ENCODE data around the gene PDS5A.
"Not testable (repeated sequence)": the region's sequence is repeated elsewhere in the genome, so short reads cannot be mapped to it uniquely, and the experiment has no call there.

The PDS5A gene

GRCh38 chr4:39852636-39853035 lies 125.1 kb downstream of the PDS5A start:
- no peaks in the 10 kb centered on the region for H3K4me1 ChIP-seq (ENCODE audit: insufficient read depth, poor library complexity, severe bottlenecking)
- no peak overlapping the region for H3K4me3 ChIP-seq (ENCODE audit: severe bottlenecking)
- H3K36me3 ChIP-seq (ENCODE audit: low read depth) = peaks cover 81% of the 10 kb centered on the region
- ATAC-seq (ENCODE audit: low read depth) (no peak), DNase-seq (ENCODE audit: low spot score) (no peak)
- no peak for TF ChIP-seq CTCF (IDR thresholded peaks at IDR 0.05; ENCODE audit: poor library complexity, severe bottlenecking)
- H3K27me3 ChIP-seq (ENCODE audit: insufficient read depth, poor library complexity, severe bottlenecking) = no peaks in the 10 kb centered on the region
- H3K27ac ChIP-seq (ENCODE audit: poor library complexity, severe bottlenecking) = no peak overlapping the region
- peaks cover 8% of the 10 kb centered on the region for H3K9me3 ChIP-seq (ENCODE audit: severe bottlenecking)

GRCh38 chr4:39850727-39851126 lies 127.0 kb downstream of the PDS5A start:
- Histone ChIP-seq H3K4me1 (ENCODE audit: insufficient read depth, poor library complexity, severe bottlenecking) (no peaks in the 10 kb centered on the region), H3K36me3 (ENCODE audit: low read depth) (peaks cover 80% of the 10 kb centered on the region), H3K27me3 (ENCODE audit: insufficient read depth, poor library complexity, severe bottlenecking) (no peaks in the 10 kb centered on the region), H3K9me3 (ENCODE audit: severe bottlenecking) (no peaks in the 10 kb centered on the region), H3K4me3 (ENCODE audit: severe bottlenecking) (no peak overlapping the region), H3K27ac (ENCODE audit: poor library complexity, severe bottlenecking) (no peak overlapping the region)
- TF ChIP-seq CTCF (IDR thresholded peaks at IDR 0.05; ENCODE audit: poor library complexity, severe bottlenecking) = no peak
- ATAC-seq (ENCODE audit: low read depth) (no peak), DNase-seq (ENCODE audit: low spot score) (no peak)

- no peaks in the 10 kb centered on the region for H3K4me1 ChIP-seq (ENCODE audit: insufficient read depth, poor library complexity, severe bottlenecking)
- no peak for TF ChIP-seq CTCF (IDR thresholded peaks at IDR 0.05; ENCODE audit: poor library complexity, severe bottlenecking)
- H3K4me3 ChIP-seq (ENCODE audit: severe bottlenecking) = no peak overlapping the region
- H3K27me3 ChIP-seq (ENCODE audit: insufficient read depth, poor library complexity, severe bottlenecking) = no peaks in the 10 kb centered on the region
- no peak overlapping the region for H3K27ac ChIP-seq (ENCODE audit: poor library complexity, severe bottlenecking)
- H3K9me3 ChIP-seq (ENCODE audit: severe bottlenecking) = no peaks in the 10 kb centered on the region
- ATAC-seq (ENCODE audit: low read depth) (no peak), DNase-seq (ENCODE audit: low spot score) (no peak)
- H3K36me3 ChIP-seq (ENCODE audit: low read depth) = peaks cover 88% of the 10 kb centered on the region
Observed at GRCh38 chr4:39846705-39847104, 131.0 kb downstream of the PDS5A start.

GRCh38 chr4:39846120-39846519 lies 131.6 kb downstream of the PDS5A start:
- Histone ChIP-seq H3K9me3 (ENCODE audit: severe bottlenecking) (no peaks in the 10 kb centered on the region), H3K27me3 (ENCODE audit: insufficient read depth, poor library complexity, severe bottlenecking) (no peaks in the 10 kb centered on the region), H3K4me1 (ENCODE audit: insufficient read depth, poor library complexity, severe bottlenecking) (no peaks in the 10 kb centered on the region), H3K4me3 (ENCODE audit: severe bottlenecking) (no peak overlapping the region), H3K36me3 (ENCODE audit: low read depth) (peaks cover 89% of the 10 kb centered on the region), H3K27ac (ENCODE audit: poor library complexity, severe bottlenecking) (no peak overlapping the region)
- no peak for TF ChIP-seq CTCF (IDR thresholded peaks at IDR 0.05; ENCODE audit: poor library complexity, severe bottlenecking)
- no peak for ATAC-seq (ENCODE audit: low read depth)
- DNase-seq (ENCODE audit: low spot score) = no peak

GRCh38 chr4:39841894-39842293 lies 135.8 kb downstream of the PDS5A start:
- TF ChIP-seq CTCF (IDR thresholded peaks at IDR 0.05; ENCODE audit: poor library complexity, severe bottlenecking) = no peak

GRCh38 chr4:39840516-39840915 lies 137.2 kb downstream of the PDS5A start:
- not testable (repeated sequence) for H3K4me3 ChIP-seq (ENCODE audit: severe bottlenecking); H3K9me3 ChIP-seq (ENCODE audit: severe bottlenecking); H3K4me1 ChIP-seq (ENCODE audit: insufficient read depth, poor library complexity, severe bottlenecking); ATAC-seq (ENCODE audit: low read depth); H3K27ac ChIP-seq (ENCODE audit: poor library complexity, severe bottlenecking); DNase-seq (ENCODE audit: low spot score); H3K27me3 ChIP-seq (ENCODE audit: insufficient read depth, poor library complexity, severe bottlenecking)
- peaks cover 92% of the 10 kb centered on the region for H3K36me3 ChIP-seq (ENCODE audit: low read depth)

More at GRCh38 chr4:39841894-39842293, 135.8 kb downstream of the PDS5A start:
- no peaks in the 10 kb centered on the region for H3K4me1 ChIP-seq (ENCODE audit: insufficient read depth, poor library complexity, severe bottlenecking)
- no peak overlapping the region for H3K27ac ChIP-seq (ENCODE audit: poor library complexity, severe bottlenecking)
- H3K36me3 ChIP-seq (ENCODE audit: low read depth) = peaks cover 93% of the 10 kb centered on the region
- DNase-seq (ENCODE audit: low spot score) (no peak), ATAC-seq (ENCODE audit: low read depth) (no peak)
- H3K9me3 ChIP-seq (ENCODE audit: severe bottlenecking) = no peaks in the 10 kb centered on the region
- H3K27me3 ChIP-seq (ENCODE audit: insufficient read depth, poor library complexity, severe bottlenecking) = no peaks in the 10 kb centered on the region
- no peak overlapping the region for H3K4me3 ChIP-seq (ENCODE audit: severe bottlenecking)
